GM21390 (cell line): ENCODE data around the gene SMYD3.

Source experiments
- ATAC-seq: cut with Tn5 transposase; IDR thresholded peaks from one replicate; pipeline ENCODE4 v1.9.1; 2021; ENCODE audit not compliant: unreplicated experiment

Gene SMYD3

GRCh38 chr1:246157516-246157915 lies 349.6 kb downstream of the SMYD3 start:
- no peak for ATAC-seq

DNA sequence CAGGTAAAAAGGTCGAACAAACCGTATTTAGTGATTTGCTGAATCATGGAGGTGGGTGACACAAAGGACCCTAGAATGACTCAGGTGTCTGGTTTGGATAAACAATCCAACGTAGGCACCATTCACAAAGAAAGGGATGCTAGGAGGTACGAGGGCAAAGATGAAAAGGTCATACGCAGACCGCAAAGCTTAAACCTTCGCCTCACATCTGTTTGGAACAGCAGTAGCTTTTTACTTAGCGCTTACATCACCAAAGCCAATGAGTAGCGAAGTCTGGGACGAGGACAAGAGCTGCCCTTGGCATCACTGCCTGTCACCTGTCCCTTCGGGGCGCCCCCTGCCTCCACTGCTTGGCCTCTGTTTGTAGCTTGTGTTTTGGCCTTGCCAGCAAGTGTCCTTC lies 350.2 kb downstream of the SMYD3 start:
- ATAC-seq: no peak

GRCh38 chr1:246155923-246156322 lies 351.2 kb downstream of the SMYD3 start:
- no peak for ATAC-seq

- ATAC-seq: no peak
These were observed 353.3 kb downstream of the SMYD3 start for GRCh38 chr1:246153796-246154212.

DNA sequence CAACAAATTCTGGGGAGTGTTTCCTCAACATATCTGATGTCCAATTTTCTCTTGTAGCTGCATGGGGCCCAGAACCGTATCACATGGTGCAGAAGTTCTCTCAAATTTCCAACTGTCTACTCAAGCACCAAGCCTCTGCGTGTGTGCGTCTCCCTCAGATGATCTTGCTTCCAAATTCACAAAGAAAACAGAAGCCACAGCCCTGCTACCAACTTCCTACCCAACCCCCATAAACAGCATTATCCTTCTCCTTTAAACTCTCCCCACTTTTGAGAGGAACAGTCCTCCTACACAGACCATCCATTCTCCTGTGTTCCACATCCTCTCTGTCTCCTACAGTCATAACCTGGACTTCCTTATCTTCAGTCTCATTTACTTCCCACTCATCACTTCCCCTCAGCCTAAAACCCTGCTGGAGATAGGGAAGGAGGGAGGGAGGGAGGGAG lies 354.1 kb downstream of the SMYD3 start:
- no peak for ATAC-seq

DNA sequence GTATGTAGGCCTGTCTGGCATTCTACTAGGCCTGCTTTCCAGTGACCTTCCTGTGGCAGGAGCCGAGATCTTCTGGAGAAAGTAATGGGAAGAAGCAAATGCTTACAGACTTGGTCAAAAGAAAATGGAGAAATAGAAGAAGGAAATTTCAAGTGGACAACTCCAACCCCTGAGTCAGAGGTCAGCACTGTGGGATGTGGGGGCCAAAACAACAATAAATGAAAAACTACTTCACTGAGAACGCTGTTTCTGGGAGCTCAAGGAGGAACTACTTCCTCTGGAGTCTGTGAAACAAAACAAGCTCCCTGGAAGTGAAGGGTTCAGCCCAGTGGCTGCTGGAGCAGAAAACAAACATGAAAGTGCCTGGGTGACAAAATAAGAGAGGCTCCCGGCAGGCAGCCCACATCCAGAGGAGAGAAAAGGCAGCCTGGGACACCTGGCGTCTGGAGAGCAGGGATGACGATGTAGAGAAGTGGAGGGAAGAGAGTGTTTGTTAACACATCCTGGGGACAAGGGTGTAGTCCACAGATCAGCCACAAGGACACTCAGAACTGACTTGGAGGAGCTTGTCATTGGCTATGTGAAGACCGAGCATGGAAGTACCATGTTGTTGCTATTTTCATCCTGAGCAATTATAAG lies 355.2 kb downstream of the SMYD3 start:
- ATAC-seq: no peak

DNA sequence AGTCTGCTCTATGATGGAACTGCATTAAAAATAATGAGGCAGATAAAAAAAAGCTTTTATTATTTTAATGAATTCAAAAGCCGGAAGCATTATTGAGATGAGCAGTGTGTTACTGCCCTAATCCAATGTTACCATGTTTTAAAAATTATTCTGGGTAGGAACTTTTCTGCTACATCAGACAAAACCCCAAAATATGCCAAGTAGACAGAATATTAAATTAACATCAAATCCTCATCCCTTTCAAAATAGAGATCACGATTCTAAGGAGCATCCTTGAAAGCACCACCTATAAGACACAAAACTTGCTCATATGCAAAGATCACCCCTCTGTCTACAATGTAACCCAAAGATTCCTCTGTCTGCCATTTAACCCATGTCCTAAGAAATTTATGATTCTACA lies 357.5 kb downstream of the SMYD3 start:
- no peak for ATAC-seq

DNA sequence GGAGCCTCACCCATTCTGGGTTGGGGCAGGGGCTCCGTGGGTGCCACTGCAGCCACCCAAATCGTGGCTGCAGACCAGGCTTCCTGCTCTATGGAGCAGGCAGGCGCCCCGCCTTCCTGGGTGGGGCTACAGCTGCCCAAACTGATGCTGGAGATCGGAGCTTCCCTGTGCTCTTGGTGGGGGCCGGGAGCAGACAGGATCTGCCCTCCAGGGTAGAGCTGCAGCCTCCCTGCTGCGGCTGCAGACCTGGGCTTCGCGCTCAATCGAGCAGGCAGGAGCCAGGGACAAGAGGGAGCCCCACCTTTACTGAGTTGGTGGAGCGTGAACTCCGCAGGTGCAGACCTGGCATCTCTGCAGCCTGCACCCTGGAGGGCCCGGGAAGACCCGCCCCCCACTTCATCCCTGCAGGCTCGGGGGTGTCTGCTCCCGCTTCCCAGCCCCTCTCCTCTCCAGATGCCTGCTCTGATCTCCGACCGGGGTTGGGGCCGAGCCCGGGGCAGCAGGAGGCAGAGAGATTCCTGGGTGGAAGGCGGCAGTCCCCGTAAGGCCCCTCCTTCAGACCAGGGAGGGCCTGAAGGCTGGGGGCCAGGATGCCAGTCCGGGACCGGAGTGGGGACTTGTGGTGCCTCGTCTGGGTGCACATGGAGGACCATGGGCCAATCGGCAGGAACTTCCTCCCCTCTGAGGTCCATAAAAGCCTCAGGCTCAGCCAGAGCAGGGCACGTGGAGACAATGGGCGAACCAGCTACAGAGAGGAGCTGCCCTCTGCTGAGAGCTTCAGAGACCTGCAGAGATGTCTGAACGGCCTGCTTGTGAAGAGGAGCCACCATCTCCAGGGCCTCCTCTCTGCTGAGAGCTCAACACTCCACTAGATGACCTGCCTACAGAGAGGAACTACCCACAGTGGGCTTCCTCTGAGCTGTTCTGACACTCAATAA lies 359.3 kb downstream of the SMYD3 start:
- ATAC-seq: no peak

GRCh38 chr1:246146804-246147523 lies 360.1 kb downstream of the SMYD3 start:
- no peak for ATAC-seq

GRCh38 chr1:246145900-246146299 lies 361.2 kb downstream of the SMYD3 start:
- no peak for ATAC-seq

GRCh38 chr1:246144931-246145330 lies 362.1 kb downstream of the SMYD3 start:
- no peak for ATAC-seq

GRCh38 chr1:246142320-246142893 lies 364.7 kb downstream of the SMYD3 start:
- no peak for ATAC-seq

GRCh38 chr1:246141306-246141705 lies 365.8 kb downstream of the SMYD3 start:
- ATAC-seq: no peak

DNA sequence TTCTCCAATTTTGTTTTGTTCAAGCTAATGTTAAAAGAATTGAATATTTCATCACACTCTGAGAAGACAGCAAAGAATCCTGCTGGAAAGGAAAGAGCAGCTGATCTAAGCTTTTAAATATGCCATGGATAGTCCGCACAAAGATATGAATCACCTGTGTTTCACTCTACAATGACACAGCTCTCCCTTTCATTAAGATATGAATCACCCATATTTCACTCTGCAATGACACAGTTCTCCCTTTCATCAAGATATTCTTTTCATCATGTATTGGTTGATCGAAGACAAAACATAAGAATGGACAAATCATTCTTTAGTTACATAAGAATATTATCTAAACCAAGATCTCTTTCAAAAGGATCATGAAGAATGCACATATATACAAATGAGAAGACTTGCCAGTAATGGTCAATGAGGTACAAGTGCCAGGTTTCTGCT lies 367.3 kb downstream of the SMYD3 start:
- ATAC-seq: no peak

DNA sequence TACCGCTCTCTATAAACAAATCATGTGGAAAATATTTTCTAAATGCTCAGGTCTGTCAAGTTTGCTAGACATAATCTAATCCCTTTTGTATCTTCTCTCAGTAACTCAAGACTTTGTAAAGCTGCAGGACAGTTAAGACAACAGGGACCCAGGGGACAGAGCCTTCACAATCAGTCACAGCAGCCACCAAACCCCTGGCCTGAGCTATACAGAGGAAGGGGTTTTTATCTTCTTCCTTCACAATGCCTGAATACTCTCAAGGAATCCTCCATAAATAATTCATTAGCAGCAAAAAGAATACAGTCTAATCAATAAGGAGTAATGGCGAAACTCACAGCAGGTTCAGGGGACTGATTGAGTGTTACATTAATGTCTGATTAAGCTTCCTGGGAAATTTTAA lies 368.3 kb downstream of the SMYD3 start:
- ATAC-seq: no peak

DNA sequence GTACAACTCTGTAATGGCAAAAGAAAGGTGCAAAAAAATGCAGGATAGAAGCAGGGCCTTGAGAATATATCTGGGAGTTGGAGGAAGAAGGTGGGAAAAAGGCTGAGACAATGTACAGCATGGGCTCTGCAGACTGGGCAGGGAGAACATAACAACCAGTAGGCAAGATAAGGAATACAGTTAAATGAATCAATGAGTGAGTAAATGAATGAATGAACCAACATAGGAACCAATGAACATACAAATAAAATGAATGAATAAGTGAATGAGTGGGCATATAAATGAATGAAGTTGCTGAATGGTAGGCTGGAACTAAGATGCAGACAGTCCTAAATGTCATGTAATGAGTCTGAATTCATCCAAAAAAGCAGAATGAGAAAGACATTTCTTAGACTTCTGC lies 370.6 kb downstream of the SMYD3 start:
- no peak for ATAC-seq

- ATAC-seq: no peak
These were observed 372.3 kb downstream of the SMYD3 start for GRCh38 chr1:246134789-246135188.

DNA sequence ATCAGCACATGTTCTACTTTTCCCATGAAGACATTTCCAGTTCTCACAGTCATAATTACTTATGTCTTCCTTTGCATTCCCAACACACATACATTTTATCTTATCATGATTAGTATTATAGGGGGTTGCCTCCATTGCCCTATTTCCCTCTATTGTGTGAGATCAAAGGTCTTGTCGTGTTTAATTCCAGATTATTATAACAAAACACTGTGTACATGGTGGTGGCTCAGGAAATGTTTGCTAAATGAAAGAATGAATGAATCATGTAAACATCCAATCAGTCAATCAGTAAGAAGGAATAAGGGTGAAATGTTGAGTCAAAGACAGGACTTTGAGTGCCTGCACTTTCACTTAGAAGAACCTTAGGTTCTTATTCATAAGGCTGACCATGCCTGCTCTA lies 376.0 kb downstream of the SMYD3 start:
- ATAC-seq: no peak

- ATAC-seq: peak; percentile 60
These were observed 378.5 kb downstream of the SMYD3 start for GRCh38 chr1:246128494-246129069.

GRCh38 chr1:246126580-246126979 lies 380.5 kb downstream of the SMYD3 start:
- ATAC-seq: no peak

GRCh38 chr1:246122071-246122470 lies 385.0 kb downstream of the SMYD3 start:
- ATAC-seq: no peak
